Thyroid gland (tissue), 4 donors: ENCODE results near the gene WDR77.

Source experiments
- POLR2A ChIP-seq, 2 donors: fragments of 450-650 bp; IDR thresholded peaks; one replicate each; pipeline ENCODE4 v1.6.1; 2017; ENCODE audit warnings: antibody characterized with exemption in 2 of 2, mild to moderate bottlenecking in 2 of 2, moderate library complexity in 1 of 2
- TF ChIP-seq, protein P1 (sequence below), 6 experiments: fragments of 200-600 bp in 3 of 6; fragments of 450-650 bp in 3 of 6; sonication (generic) in 3 of 6; IDR thresholded peaks; one replicate each; pipeline ENCODE4 v1.5.1; 2016 to 2019; ENCODE audit warnings: antibody characterized with exemption in 6 of 6, mild to moderate bottlenecking in 2 of 6, inconsistent platforms in 1 of 6, moderate library complexity in 1 of 6

DNA sequence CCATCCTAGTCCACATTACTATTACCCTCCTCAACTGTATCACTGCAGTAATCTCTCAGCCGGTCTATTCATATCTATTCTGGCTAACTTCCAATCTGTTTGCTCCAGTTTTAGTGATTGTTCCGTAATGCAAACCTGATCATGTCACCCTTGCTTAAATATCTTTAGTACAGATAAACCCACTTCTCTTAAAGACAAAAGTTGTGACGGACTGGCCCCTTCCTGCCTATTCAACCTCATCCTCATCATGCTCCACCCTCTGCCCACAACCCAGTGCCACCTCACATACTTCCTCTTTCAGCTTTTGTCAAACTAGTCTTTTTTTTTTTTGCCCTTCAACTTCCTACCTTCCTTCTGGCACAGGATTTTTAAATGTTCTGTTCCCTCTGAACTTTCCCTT, 22.0 kb upstream of the WDR77 start:
- TF ChIP-seq, protein P1, sequence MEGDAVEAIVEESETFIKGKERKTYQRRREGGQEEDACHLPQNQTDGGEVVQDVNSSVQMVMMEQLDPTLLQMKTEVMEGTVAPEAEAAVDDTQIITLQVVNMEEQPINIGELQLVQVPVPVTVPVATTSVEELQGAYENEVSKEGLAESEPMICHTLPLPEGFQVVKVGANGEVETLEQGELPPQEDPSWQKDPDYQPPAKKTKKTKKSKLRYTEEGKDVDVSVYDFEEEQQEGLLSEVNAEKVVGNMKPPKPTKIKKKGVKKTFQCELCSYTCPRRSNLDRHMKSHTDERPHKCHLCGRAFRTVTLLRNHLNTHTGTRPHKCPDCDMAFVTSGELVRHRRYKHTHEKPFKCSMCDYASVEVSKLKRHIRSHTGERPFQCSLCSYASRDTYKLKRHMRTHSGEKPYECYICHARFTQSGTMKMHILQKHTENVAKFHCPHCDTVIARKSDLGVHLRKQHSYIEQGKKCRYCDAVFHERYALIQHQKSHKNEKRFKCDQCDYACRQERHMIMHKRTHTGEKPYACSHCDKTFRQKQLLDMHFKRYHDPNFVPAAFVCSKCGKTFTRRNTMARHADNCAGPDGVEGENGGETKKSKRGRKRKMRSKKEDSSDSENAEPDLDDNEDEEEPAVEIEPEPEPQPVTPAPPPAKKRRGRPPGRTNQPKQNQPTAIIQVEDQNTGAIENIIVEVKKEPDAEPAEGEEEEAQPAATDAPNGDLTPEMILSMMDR (IDR thresholded peaks at IDR 0.05) = no peak
- no peak for TF ChIP-seq POLR2A (IDR thresholded peaks at IDR 0.05)
